Stimulated activated CD8-positive, alpha-beta memory T cell treated with anti-CD3 and anti-CD28 coated beads, Interleukin-7, amount 100 ng/mL, for 1 hour (primary cell): ENCODE measurements around the gene CDK15.

Experiments
- DNase-seq, 2 donors: peaks; one replicate each; pipeline ENCODE4 v3.0.0-alpha.2; 2020; ENCODE audit warnings: low read depth in 2 of 2

Gene CDK15

DNA sequence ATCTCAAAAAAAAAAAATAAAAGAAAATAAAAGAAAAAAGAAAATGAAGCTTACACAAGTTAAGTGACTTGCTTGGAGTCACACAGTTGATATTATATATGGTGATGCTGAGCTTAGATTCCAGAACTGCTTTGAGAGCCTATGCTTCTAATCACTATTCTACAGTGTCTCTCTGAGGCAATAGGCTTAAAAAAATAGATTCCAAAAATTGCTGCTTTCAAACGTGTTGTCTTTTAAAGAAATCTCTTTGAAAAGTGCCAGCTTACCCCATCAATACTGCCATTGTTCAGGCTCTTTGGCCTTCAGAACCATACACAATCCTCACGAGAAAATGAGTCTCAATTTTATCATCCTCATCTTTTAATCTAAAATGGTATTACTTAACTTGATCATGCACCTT lies 102.6 kb downstream of the CDK15 start:
- no peak for DNase-seq

DNA sequence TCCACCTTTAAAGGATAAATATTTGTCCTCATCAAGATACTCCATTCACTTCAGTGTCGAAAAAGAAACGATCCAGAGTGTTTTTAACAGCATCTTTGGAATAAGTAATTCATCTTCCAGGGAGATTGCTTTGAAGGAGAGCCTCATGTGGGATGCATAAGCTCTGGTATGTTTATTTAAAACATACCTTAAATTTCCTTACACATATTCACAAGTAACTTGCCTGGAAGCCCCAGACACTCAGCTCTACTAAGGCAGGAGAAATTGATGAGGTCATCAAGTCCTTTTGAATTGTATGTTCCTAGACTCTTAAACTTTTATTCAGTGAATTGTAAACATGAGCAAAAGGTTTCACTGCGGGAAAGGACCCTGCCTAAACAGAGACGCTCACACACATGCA lies 103.0 kb downstream of the CDK15 start:
- no peak for DNase-seq

DNA sequence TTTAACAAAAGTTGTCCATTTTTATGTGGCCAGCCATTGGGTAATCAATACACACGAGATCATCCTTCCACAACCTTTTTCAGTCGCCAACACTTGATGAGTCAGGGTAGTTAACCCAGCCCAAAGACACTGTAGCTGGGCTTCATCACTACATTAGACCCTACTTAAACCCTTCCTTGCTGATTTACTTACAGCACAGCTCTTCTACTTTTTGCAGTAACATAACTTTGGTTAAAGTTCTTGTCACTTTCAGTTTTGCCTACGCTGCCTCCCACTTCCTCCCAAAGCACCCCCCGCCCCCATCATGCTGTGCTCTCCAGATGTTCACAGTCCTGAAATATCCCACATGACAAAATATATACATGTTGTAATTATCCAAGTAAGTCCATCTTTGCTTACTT lies 103.6 kb downstream of the CDK15 start:
- DNase-seq: no peak

GRCh38 chr2:201911372-201911771 lies 105.0 kb downstream of the CDK15 start:
- no peak for DNase-seq

- DNase-seq: no peak
Measured at GRCh38 chr2:201913201-201913600, 106.9 kb downstream of the CDK15 start.

GRCh38 chr2:201915446-201915845 lies 109.1 kb downstream of the CDK15 start:
- DNase-seq: no peak

GRCh38 chr2:201916565-201916964 lies 110.2 kb downstream of the CDK15 start:
- DNase-seq: no peak

GRCh38 chr2:201918616-201919307 lies 112.4 kb downstream of the CDK15 start:
- no peak for DNase-seq

GRCh38 chr2:201919308-201919634 lies 112.9 kb downstream of the CDK15 start:
- no peak for DNase-seq

GRCh38 chr2:201923436-201924328 lies 117.3 kb downstream of the CDK15 start:
- no peak for DNase-seq

DNA sequence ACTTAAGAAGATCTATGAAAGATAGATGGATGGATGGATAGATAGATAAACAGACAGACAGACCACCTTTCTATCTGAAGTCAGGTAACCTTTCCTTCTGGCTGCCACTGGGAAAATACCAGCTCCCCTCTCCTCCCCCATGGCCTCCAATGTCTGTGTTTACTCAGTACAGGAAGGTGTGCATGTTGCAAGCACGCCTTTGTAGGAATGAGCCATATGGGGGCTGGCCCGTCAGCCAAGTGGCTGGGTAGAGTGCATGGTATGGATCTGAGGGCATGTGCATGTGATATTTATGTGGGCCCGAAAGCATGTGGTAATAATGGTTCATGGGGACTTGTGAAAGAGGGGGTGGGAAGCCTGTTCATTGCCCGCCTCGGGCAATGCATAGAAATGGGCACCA lies 118.1 kb downstream of the CDK15 start:
- no peak for DNase-seq

GRCh38 chr2:201925056-201925455 lies 118.7 kb downstream of the CDK15 start:
- no peak for DNase-seq

- DNase-seq: no peak
Measured at GRCh38 chr2:201926067-201926466, 119.7 kb downstream of the CDK15 start.

DNA sequence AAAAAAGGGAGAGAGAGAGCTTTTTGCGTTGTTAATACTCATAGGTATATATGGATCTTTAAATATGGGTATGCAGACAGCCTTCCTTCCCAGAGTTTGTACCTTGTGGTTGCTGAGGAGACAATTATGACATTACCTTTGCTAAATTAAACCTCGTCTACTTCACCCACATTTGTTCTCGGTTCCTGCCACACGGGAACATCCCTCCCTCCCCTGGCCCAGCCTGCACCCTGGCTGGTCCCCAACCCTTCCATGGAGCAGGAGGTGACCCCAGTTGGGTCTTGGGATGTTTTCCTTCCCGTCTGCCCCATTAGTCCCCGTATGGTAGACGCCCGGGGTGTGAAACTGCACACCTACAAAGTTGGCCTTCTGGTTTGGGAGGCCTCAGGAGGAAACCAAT lies 122.0 kb downstream of the CDK15 start:
- DNase-seq: no peak

DNA sequence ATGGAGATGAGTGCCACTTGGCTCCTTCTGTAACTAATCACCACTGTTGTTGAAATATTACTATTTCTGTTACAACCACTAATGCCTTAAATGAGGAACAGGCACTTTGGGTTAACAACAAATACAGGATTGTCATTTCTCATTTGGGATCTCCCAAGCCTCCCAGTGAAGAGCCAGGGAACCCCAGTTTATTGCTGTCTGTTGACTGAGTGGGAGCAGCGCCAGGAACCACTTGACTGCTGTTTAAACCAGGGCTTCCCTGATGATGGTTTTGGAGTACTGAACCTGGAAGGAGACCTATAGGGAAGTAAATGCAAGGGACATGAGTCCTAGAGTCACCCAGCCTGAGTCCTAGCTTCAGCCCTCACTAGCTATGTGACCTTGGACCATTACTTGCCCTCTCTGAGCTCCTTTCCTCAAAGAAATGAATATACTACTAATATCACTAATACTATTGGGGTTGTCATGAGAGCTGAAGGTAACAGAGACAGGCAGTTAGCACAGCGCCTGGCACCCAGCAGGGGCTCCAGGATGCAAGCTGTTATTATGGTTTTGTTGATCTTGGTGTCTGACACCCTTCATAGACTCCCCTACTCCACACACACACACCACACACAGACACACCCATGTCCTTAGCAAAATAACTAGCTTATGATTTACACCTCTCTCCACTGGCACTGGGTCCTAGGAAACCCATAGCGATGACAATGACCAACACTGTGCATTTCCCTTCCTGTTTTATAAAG lies 123.1 kb downstream of the CDK15 start:
- no peak for DNase-seq

GRCh38 chr2:201930043-201930442 lies 123.7 kb downstream of the CDK15 start:
- DNase-seq: no peak

GRCh38 chr2:201930831-201931230 lies 124.5 kb downstream of the CDK15 start:
- DNase-seq: no peak

DNA sequence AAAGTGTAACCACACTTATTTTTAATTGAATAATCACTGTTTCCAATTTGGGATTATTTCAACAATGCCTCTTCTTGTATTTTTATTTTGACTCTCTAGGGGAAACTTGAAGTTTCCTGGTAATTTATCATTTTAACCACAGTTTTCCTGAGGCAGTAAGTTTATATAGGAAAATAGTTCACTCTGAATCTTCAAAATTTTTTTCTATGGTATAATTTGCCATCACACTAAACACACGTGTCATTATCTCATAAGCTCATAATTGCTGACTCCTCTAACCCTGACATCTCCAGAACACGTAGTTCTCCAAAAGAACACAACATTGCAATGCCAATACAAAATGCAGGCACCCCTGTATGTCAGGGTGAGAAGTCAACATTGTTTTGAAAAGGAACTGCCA lies 125.1 kb downstream of the CDK15 start:
- DNase-seq: no peak

GRCh38 chr2:201931951-201932350 lies 125.6 kb downstream of the CDK15 start:
- DNase-seq: no peak

DNA sequence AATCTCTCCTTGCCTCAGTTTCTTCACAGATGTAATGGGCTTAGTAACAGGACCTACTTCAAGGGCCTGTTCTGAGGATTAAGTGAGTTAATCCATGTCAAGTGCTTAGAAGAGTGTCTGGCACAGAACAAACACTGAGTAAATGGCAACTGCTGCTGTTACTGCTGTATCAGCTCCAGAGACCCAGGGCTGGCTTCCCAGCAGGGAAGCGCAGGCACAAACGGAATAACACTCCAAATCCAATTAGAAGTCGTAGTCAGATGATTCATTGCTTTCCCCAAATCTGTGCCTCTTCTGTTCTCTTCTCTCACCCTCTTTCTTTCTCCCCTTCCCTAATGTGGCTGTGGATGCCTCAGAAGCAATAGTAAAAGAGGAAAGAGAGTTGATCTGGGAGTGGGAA lies 126.2 kb downstream of the CDK15 start:
- no peak for DNase-seq

DNA sequence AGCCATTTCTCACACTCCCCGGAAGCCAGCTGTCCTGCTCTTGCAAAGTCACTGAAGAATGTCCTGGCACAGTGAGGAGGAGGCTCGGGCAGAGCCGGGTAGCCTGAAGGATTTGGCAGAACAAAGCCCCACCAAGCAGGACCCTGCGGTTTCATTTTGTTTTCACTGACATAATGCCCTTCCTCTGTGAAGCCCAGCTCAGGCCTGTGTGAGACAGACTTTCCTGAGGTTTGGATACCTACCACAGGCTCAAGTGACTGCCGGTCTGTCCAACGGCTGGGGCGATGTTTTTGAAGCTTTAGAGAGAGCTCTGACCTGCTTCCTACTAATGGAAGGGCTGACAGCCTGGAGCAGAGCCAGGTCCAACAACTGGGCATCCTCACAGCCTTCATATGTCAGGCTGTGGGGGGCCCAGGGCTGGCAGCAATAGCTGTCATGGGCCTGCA lies 127.5 kb downstream of the CDK15 start:
- no peak for DNase-seq

- DNase-seq: no peak
Measured at GRCh38 chr2:201936817-201937216, 130.5 kb downstream of the CDK15 start.

DNA sequence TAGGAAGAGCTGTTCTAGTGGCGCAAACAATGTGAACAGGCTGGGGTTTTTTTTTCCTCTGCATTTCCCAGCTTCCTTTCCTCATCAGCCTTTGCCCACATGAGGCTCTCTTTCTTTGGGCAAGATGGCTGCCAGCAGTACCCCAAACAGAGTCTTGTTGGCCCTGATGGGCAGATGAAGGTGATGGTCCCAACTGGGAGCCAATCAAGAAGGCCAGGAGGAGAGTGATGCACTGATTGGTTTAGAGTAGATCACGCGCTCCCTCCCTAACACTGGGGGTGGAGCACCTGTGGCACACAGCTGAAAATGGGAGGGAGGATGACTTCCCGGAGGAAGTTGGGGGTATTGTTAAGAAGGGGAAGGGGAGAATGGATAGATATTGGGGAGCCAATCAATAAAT lies 131.0 kb downstream of the CDK15 start:
- no peak for DNase-seq
